MM.1S (cell line): ENCODE results near the gene CNTNAP2.

Source experiments
- DNase-seq: peaks from one replicate; pipeline ENCODE4 v3.0.0-alpha.2; 2015
- H2AFZ ChIP-seq: fragments of 300-600 bp; sonication (generic); 2 replicates; pipeline ENCODE4 v1.6.0; 2016; ENCODE audit warnings: antibody characterized with exemption, low read length
- H3F3A ChIP-seq: fragments of 300-600 bp; sonication (generic); 2 replicates; pipeline ENCODE4 v1.6.1; 2016; ENCODE audit warnings: mild to moderate bottlenecking, antibody characterized with exemption, low read length, moderate library complexity, mixed read lengths; ENCODE audit not compliant: insufficient read depth
- H3K27ac ChIP-seq: fragments of 300-600 bp; sonication (generic); 2 replicates; pipeline ENCODE4 v1.5.1; 2016; ENCODE audit warnings: mild to moderate bottlenecking, low read length
- H3K27me3 ChIP-seq: fragments of 300-600 bp; sonication (generic); replicated peaks from 2 replicates; pipeline ENCODE4 v1.6.0; 2016; ENCODE audit warnings: low read length; ENCODE audit not compliant: insufficient read depth
- H3K36me3 ChIP-seq: fragments of 300-600 bp; sonication (generic); replicated peaks from 2 replicates; pipeline ENCODE4 v1.6.1; 2016; ENCODE audit warnings: mild to moderate bottlenecking, low read length, mixed read lengths; ENCODE audit not compliant: insufficient read depth
- H3K4me1 ChIP-seq: fragments of 300-600 bp; sonication (generic); 2 replicates; pipeline ENCODE4 v1.6.1; 2016; ENCODE audit warnings: low read length, mixed read lengths
- H3K4me2 ChIP-seq: fragments of 300-600 bp; sonication (generic); 2 replicates; pipeline ENCODE4 v1.6.0; 2016; ENCODE audit warnings: low read depth, low read length
- H3K4me3 ChIP-seq: fragments of 300-600 bp; sonication (generic); 2 replicates; pipeline ENCODE4 v1.5.1; 2016; ENCODE audit warnings: low read length, mixed read lengths
- H3K79me2 ChIP-seq: fragments of 300-600 bp; sonication (generic); 2 replicates; pipeline ENCODE4 v1.6.1; 2016; ENCODE audit warnings: mixed run types, low read length, mixed read lengths
- H3K9ac ChIP-seq: fragments of 300-600 bp; sonication (generic); 2 replicates; pipeline ENCODE4 v1.6.1; 2016; ENCODE audit warnings: low read length, mixed read lengths
- H3K9me2 ChIP-seq: fragments of 300-600 bp; sonication (generic); replicated peaks from 2 replicates; pipeline ENCODE4 v1.6.1; 2016; ENCODE audit warnings: mild to moderate bottlenecking, low read length, mixed read lengths; ENCODE audit not compliant: insufficient read depth
- H3K9me3 ChIP-seq: fragments of 300-600 bp; sonication (generic); replicated peaks from 2 replicates; pipeline ENCODE4 v1.6.1; 2016; ENCODE audit warnings: mild to moderate bottlenecking, low read length, mixed read lengths; ENCODE audit not compliant: insufficient read depth
- H4K20me1 ChIP-seq: fragments of 300-600 bp; sonication (generic); 2 replicates; pipeline ENCODE4 v1.6.1; 2016; ENCODE audit warnings: mild to moderate bottlenecking, low read length, moderate library complexity, mixed read lengths; ENCODE audit not compliant: insufficient read depth
- EZH2 ChIP-seq: fragments of 300-600 bp; sonication (generic); optimal IDR thresholded peaks from 2 replicates; pipeline ENCODE3; 2017; ENCODE audit warnings: low read depth, mild to moderate bottlenecking, antibody characterized with exemption, low read length, mixed read lengths
- EZH2phosphoT487 ChIP-seq: fragments of 300-600 bp; sonication (generic); IDR thresholded peaks from 2 replicates; pipeline ENCODE4 v1.6.1; 2018; ENCODE audit warnings: antibody characterized with exemption, low read length
- TF ChIP-seq, protein P1 (sequence below): fragments of 300-600 bp; sonication (generic); IDR thresholded peaks from 2 replicates; pipeline ENCODE4 v1.5.1; 2016; ENCODE audit warnings: antibody characterized with exemption, low read length, mixed read lengths

The CNTNAP2 gene

DNA sequence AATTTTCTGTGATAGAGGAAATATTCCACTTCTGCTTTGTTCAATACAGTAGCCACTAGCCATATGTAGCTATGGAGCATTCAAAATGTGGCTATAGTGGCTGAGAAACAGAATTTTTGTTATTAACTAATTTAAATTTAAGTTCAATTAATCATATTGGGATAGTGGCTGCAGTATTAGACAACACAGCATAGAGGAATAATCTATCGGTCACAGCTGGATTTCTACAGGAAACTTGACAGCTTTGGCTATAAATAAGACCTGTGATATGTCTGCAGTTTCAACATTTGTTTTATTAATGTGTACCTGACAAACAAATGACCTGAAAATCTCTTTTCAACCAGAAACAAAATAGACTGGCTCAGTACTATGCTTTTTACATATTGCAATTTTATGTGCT, 953.2 kb downstream of the CNTNAP2 start:
- DNase-seq = no peak
- Histone ChIP-seq H3K79me2 (no peaks in the 10 kb centered on the region), H3K27ac (no peak overlapping the region), H3F3A (no peaks in the 10 kb centered on the region), H3K9ac (no peak overlapping the region), H3K9me2 (no peaks in the 10 kb centered on the region), H3K9me3 (no peaks in the 10 kb centered on the region), H3K4me1 (no peaks in the 10 kb centered on the region), H2AFZ (no peak overlapping the region), H3K4me3 (no peak overlapping the region), H4K20me1 (no peaks in the 10 kb centered on the region), H3K36me3 (no peaks in the 10 kb centered on the region), H3K4me2 (no peak overlapping the region), H3K27me3 (no peaks in the 10 kb centered on the region)
- TF ChIP-seq, protein P1, sequence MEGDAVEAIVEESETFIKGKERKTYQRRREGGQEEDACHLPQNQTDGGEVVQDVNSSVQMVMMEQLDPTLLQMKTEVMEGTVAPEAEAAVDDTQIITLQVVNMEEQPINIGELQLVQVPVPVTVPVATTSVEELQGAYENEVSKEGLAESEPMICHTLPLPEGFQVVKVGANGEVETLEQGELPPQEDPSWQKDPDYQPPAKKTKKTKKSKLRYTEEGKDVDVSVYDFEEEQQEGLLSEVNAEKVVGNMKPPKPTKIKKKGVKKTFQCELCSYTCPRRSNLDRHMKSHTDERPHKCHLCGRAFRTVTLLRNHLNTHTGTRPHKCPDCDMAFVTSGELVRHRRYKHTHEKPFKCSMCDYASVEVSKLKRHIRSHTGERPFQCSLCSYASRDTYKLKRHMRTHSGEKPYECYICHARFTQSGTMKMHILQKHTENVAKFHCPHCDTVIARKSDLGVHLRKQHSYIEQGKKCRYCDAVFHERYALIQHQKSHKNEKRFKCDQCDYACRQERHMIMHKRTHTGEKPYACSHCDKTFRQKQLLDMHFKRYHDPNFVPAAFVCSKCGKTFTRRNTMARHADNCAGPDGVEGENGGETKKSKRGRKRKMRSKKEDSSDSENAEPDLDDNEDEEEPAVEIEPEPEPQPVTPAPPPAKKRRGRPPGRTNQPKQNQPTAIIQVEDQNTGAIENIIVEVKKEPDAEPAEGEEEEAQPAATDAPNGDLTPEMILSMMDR = no peak
- TF ChIP-seq EZH2 = no peak
- no peak for TF ChIP-seq EZH2phosphoT487

DNA sequence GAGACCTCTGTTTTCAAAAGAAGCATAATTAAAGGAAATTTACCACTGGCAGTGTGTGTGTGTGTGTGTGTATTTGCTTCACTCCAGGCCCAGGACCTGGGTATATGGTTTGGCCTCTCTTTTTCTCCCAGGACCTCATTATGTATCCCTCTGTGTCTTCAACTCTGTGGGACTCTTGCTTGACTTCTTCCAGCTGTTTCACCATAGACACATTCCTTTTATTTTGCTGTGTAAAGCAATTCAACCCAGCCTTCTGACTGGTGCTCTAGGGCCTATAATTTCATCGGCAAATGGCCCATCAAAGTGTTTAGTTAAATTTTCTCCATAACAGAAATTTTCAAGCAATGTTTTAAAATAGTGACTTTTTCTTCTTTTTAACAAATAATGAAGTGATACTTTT, 954.3 kb downstream of the CNTNAP2 start:
- no peaks in the 10 kb centered on the region for H3K27me3 ChIP-seq
- no peak overlapping the region for H3K4me2 ChIP-seq
- H3K9ac ChIP-seq = no peak overlapping the region
- H3K4me1 ChIP-seq = no peaks in the 10 kb centered on the region
- no peaks in the 10 kb centered on the region for H4K20me1 ChIP-seq
- no peak for DNase-seq
- no peaks in the 10 kb centered on the region for H3K9me2 ChIP-seq
- TF ChIP-seq, protein P1 = no peak
- no peak for TF ChIP-seq EZH2
- TF ChIP-seq EZH2phosphoT487 = no peak
- H3K36me3 ChIP-seq = no peaks in the 10 kb centered on the region
- no peak overlapping the region for H2AFZ ChIP-seq
- H3F3A ChIP-seq = no peaks in the 10 kb centered on the region
- no peak overlapping the region for H3K4me3 ChIP-seq
- H3K79me2 ChIP-seq = no peaks in the 10 kb centered on the region
- no peak overlapping the region for H3K27ac ChIP-seq
- no peaks in the 10 kb centered on the region for H3K9me3 ChIP-seq

DNA sequence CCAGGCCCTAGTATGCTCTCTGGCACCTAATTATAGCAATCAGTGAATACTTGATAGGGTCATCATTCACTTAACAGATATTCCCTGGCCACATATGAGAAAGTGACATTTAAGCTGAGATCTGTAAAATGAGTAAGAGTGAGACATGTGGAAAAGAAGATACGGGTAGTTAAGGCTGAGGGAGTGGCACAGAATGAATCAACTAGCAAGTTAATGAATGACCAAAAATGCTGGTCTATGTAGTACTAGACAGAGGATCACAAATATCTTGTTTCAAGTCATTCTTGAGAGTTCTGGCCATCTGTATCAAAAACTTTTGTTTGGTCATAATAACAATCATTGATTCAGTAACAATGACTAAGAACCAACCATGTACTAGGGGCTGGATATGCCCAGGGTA, 954.9 kb downstream of the CNTNAP2 start:
- Histone ChIP-seq H3K79me2 (no peaks in the 10 kb centered on the region), H3K27ac (no peak overlapping the region), H3F3A (no peaks in the 10 kb centered on the region), H3K4me1 (no peaks in the 10 kb centered on the region), H3K4me3 (no peak overlapping the region), H3K27me3 (no peaks in the 10 kb centered on the region), H3K4me2 (no peak overlapping the region), H3K9me2 (no peaks in the 10 kb centered on the region), H3K36me3 (no peaks in the 10 kb centered on the region), H3K9ac (no peak overlapping the region), H2AFZ (no peak overlapping the region), H3K9me3 (no peaks in the 10 kb centered on the region), H4K20me1 (no peaks in the 10 kb centered on the region)
- TF ChIP-seq, protein P1 = no peak
- TF ChIP-seq EZH2phosphoT487 (no peak), EZH2 (no peak)
- DNase-seq = no peak

DNA sequence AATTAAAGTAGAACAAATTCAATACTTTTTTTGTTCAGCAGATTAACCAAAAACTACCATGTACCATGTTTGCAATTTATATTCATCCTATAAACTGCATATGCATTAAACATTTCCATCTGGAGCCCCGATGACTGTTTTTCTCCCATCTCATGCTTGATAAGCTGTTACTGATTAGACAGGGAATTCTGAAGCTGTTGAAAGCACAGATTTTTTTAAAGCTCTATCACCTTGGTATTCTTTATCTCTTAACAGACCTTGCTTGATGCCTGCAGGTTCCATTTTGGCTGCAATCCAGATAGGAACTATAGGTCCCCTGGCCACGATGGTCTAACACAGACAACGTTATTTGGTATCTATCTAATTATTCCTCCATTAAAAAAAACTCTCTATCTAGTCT, 961.7 kb downstream of the CNTNAP2 start:
- TF ChIP-seq, protein P1 = no peak
- no peak for TF ChIP-seq EZH2phosphoT487
- no peak for TF ChIP-seq EZH2
- DNase-seq = no peak
- Histone ChIP-seq H3K4me3 (no peak overlapping the region), H3F3A (no peaks in the 10 kb centered on the region), H3K27me3 (no peaks in the 10 kb centered on the region), H4K20me1 (no peaks in the 10 kb centered on the region), H3K9me3 (no peaks in the 10 kb centered on the region), H3K79me2 (no peaks in the 10 kb centered on the region), H3K4me1 (no peaks in the 10 kb centered on the region), H3K36me3 (no peaks in the 10 kb centered on the region), H3K9ac (no peak overlapping the region), H3K27ac (no peak overlapping the region), H2AFZ (no peak overlapping the region), H3K9me2 (no peaks in the 10 kb centered on the region), H3K4me2 (no peak overlapping the region)
